SK-N-SH (cell line): ENCODE data around the gene SLC13A1.

Source experiments
- FOXJ3 ChIP-seq: sonication (generic); formaldehyde crosslinking; IDR thresholded peaks from 2 replicates; pipeline ENCODE4 v1.5.1; 2020; ENCODE audit warnings: mild to moderate bottlenecking, missing genetic modification reagents
- GABPA ChIP-seq: IDR thresholded peaks from 2 replicates; pipeline ENCODE4 v1.4.0; 2012; ENCODE audit warnings: low read depth, mild to moderate bottlenecking
- GATA2 ChIP-seq: sonication (generic); formaldehyde crosslinking; IDR thresholded peaks from 2 replicates; pipeline ENCODE4 v1.5.0; 2020; ENCODE audit warnings: mild to moderate bottlenecking, missing genetic modification reagents
- TEAD4 ChIP-seq: IDR thresholded peaks from 2 replicates; pipeline ENCODE4 v1.4.0; 2012; ENCODE audit warnings: mild to moderate bottlenecking, borderline replicate concordance; ENCODE audit not compliant: insufficient read depth
- YY1 ChIP-seq: IDR thresholded peaks from 2 replicates; pipeline ENCODE4 v1.4.0; 2012; ENCODE audit warnings: low read depth, mild to moderate bottlenecking
- TF ChIP-seq, protein P1 (sequence below): fragments of 200-600 bp; sonication (generic); IDR thresholded peaks from 2 replicates; pipeline ENCODE4 v1.6.1; 2017; ENCODE audit warnings: antibody characterized with exemption, mild to moderate bottlenecking, moderate library complexity
- TF ChIP-seq, protein P2 (sequence below): IDR thresholded peaks from 2 replicates; pipeline ENCODE4 v1.4.0; 2012; ENCODE audit warnings: low read depth
- TF ChIP-seq, protein P3 (sequence below): IDR thresholded peaks from 2 replicates; pipeline ENCODE4 v1.6.1; 2012; ENCODE audit warnings: mild to moderate bottlenecking, low read depth, low read length, moderate library complexity

DNA sequence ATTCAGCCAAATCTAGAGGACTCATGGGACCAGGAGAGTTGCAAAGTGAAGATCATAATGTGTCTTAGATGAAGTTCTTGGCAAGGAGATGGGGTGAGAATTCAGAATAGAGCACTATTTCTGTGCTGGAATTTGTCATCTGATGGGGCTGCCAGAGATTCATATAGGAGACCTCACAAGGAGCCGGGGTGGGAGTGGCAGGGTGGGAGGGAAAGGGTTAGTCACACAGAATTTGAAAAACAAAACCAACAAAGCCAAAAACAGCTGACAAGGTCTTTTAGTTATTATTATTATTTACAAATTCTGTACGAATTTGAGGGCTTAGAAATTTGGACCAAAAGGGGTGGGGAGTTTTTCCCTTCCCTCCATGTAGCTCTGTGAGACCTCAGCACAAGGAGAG lies 1.7 kb downstream of the SLC13A1 start:
- TF ChIP-seq, protein P1, sequence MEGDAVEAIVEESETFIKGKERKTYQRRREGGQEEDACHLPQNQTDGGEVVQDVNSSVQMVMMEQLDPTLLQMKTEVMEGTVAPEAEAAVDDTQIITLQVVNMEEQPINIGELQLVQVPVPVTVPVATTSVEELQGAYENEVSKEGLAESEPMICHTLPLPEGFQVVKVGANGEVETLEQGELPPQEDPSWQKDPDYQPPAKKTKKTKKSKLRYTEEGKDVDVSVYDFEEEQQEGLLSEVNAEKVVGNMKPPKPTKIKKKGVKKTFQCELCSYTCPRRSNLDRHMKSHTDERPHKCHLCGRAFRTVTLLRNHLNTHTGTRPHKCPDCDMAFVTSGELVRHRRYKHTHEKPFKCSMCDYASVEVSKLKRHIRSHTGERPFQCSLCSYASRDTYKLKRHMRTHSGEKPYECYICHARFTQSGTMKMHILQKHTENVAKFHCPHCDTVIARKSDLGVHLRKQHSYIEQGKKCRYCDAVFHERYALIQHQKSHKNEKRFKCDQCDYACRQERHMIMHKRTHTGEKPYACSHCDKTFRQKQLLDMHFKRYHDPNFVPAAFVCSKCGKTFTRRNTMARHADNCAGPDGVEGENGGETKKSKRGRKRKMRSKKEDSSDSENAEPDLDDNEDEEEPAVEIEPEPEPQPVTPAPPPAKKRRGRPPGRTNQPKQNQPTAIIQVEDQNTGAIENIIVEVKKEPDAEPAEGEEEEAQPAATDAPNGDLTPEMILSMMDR = no peak
- TF ChIP-seq, protein P2, sequence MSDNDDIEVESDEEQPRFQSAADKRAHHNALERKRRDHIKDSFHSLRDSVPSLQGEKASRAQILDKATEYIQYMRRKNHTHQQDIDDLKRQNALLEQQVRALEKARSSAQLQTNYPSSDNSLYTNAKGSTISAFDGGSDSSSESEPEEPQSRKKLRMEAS = no peak
- TF ChIP-seq GABPA (no peak), TEAD4 (no peak), YY1 (no peak), GATA2 (CRISPR knock-in tag) (no peak), FOXJ3 (no peak)
- TF ChIP-seq, protein P3, sequence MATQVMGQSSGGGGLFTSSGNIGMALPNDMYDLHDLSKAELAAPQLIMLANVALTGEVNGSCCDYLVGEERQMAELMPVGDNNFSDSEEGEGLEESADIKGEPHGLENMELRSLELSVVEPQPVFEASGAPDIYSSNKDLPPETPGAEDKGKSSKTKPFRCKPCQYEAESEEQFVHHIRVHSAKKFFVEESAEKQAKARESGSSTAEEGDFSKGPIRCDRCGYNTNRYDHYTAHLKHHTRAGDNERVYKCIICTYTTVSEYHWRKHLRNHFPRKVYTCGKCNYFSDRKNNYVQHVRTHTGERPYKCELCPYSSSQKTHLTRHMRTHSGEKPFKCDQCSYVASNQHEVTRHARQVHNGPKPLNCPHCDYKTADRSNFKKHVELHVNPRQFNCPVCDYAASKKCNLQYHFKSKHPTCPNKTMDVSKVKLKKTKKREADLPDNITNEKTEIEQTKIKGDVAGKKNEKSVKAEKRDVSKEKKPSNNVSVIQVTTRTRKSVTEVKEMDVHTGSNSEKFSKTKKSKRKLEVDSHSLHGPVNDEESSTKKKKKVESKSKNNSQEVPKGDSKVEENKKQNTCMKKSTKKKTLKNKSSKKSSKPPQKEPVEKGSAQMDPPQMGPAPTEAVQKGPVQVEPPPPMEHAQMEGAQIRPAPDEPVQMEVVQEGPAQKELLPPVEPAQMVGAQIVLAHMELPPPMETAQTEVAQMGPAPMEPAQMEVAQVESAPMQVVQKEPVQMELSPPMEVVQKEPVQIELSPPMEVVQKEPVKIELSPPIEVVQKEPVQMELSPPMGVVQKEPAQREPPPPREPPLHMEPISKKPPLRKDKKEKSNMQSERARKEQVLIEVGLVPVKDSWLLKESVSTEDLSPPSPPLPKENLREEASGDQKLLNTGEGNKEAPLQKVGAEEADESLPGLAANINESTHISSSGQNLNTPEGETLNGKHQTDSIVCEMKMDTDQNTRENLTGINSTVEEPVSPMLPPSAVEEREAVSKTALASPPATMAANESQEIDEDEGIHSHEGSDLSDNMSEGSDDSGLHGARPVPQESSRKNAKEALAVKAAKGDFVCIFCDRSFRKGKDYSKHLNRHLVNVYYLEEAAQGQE = no peak
